GM12873 (cell line): ENCODE results near the gene OR4F17.
"Not testable (repeated sequence)": the region's sequence is repeated elsewhere in the genome, so short reads cannot be mapped to it uniquely, and the experiment has no call there.

Experiments
- TF ChIP-seq, protein P1 (sequence below): IDR thresholded peaks from 2 replicates; pipeline ENCODE4 v1.5.1; 2012; ENCODE audit warnings: low read depth, mild to moderate bottlenecking, moderate library complexity, low read length, control low read depth; ENCODE audit not compliant: insufficient read depth; ENCODE audit errors: missing control alignments

Gene OR4F17, protein sequence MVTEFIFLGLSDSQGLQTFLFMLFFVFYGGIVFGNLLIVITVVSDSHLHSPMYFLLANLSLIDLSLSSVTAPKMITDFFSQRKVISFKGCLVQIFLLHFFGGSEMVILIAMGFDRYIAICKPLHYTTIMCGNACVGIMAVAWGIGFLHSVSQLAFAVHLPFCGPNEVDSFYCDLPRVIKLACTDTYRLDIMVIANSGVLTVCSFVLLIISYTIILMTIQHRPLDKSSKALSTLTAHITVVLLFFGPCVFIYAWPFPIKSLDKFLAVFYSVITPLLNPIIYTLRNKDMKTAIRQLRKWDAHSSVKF

DNA sequence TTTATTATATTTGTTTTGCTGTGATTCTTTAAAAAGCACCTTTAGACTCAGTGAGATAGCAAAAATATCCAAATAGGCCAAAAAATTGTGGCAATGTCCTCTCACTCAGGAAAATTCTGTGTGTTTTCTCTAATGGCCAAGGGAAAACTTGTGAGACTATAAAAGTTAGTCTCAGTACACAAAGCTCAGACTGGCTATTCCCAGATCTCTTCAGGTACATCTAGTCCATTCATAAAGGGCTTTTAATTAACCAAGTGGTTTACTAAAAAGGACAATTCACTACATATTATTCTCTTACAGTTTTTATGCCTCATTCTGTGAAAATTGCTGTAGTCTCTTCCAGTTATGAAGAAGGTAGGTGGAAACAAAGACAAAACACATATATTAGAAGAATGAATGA, at the start of gene OR4F17:
Gene OR4F17 (plus strand): TSS at position 301 of the 400 bp plus-strand sequence. CDS start 3,575 bp downstream, outside the sequence.
- TF ChIP-seq, protein P1, sequence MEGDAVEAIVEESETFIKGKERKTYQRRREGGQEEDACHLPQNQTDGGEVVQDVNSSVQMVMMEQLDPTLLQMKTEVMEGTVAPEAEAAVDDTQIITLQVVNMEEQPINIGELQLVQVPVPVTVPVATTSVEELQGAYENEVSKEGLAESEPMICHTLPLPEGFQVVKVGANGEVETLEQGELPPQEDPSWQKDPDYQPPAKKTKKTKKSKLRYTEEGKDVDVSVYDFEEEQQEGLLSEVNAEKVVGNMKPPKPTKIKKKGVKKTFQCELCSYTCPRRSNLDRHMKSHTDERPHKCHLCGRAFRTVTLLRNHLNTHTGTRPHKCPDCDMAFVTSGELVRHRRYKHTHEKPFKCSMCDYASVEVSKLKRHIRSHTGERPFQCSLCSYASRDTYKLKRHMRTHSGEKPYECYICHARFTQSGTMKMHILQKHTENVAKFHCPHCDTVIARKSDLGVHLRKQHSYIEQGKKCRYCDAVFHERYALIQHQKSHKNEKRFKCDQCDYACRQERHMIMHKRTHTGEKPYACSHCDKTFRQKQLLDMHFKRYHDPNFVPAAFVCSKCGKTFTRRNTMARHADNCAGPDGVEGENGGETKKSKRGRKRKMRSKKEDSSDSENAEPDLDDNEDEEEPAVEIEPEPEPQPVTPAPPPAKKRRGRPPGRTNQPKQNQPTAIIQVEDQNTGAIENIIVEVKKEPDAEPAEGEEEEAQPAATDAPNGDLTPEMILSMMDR, result not testable (repeated sequence)
